K562 (cell line): ENCODE results near the gene ELF2. TPM values are rescaled to one million over a fixed set of nuclear protein-coding genes. Genes with fewer than 3 reads are reported as not detected.

Source experiments
- ATAC-seq: fragments of 200-7000 bp; cut with Tn5 transposase; 3 replicates; pipeline ENCODE4 v1.9.1; 2020; ENCODE audit warnings: moderate library complexity
- BruUV-seq: library from RNA; stranded (reverse); fragments of 400-500 nt; replicated peaks from 2 replicates; lab custom pipeline; 2021; lab: Mats Ljungman, UMichigan
- CTCF ChIA-PET: fragments of 300-600 bp; formaldehyde crosslinking; extraction: SDS; loops from one replicate; lab custom pipeline; 2021; ENCODE audit warnings: low intra/inter-chr PET ratio; lab: Yijun Ruan, JAX
- POLR2A ChIA-PET: fragments of 300-600, 350-650 bp; sonication (Branson Sonifier 250); formaldehyde crosslinking; extraction: SDS; loops from one replicate; lab custom pipeline; 2021; ENCODE audit warnings: antibody characterized with exemption, inconsistent platforms; lab: Yijun Ruan, JAX
- DNase-seq, 4 experiments: peaks; one replicate each; pipeline versions ENCODE4 v3.0.0 to v3.0.0-alpha.2; 2011 to 2018; ENCODE audit warnings: low spot score in 3 of 4, mixed read lengths in 3 of 4; ENCODE audit errors: extremely low read depth in 1 of 4
- FAIRE-seq: peaks from 2 replicates; lab custom pipeline; 2011; peaks lifted over from hg19 to GRCh38; lab: Jason Lieb, UNC
- H2AFZ ChIP-seq: 2 replicates; pipeline ENCODE4 v1.6.0; 2011; ENCODE audit warnings: low read depth, low read length, control low read depth, inconsistent platforms
- H3K27ac ChIP-seq: fragments of 200-600 bp; 3 replicates; pipeline ENCODE4 v1.8.0; 2011; ENCODE audit warnings: low read depth, mild to moderate bottlenecking, control low read depth, inconsistent platforms, low read length, moderate library complexity, mixed read lengths; ENCODE audit errors: extremely low read depth
- H3K27me3 ChIP-seq, 2 experiments: fragments of 300-600 bp in 1 of 2; 2 replicates in 1 of 2; 3 replicates in 1 of 2; pipeline versions ENCODE4 v1.6.0 to v1.8.0; 2011; ENCODE audit warnings: inconsistent platforms in 2 of 2, low read length in 2 of 2, mild to moderate bottlenecking in 1 of 2, mixed read lengths in 1 of 2, moderate library complexity in 1 of 2; ENCODE audit not compliant: control insufficient read depth in 2 of 2, insufficient read depth in 2 of 2
- H3K36me3 ChIP-seq: fragments of 300-600 bp; 3 replicates; pipeline ENCODE4 v1.8.0; 2011; ENCODE audit warnings: mild to moderate bottlenecking, low read length, inconsistent platforms; ENCODE audit not compliant: control insufficient read depth, insufficient read depth
- H3K4me1 ChIP-seq, 2 experiments: fragments of 200-600 bp in 1 of 2; replicated peaks in 1 of 2; 2 replicates in 1 of 2; 3 replicates in 1 of 2; pipeline versions ENCODE4 v1.5.1 to v1.8.0; 2011; ENCODE audit warnings: inconsistent platforms in 2 of 2, low read length in 2 of 2, mild to moderate bottlenecking in 1 of 2, mixed read lengths in 1 of 2, moderate library complexity in 1 of 2; ENCODE audit not compliant: control insufficient read depth in 2 of 2, insufficient read depth in 2 of 2
- H3K4me2 ChIP-seq: 2 replicates; pipeline ENCODE4 v1.6.1; 2011; ENCODE audit warnings: low read length, control low read depth, inconsistent platforms, mixed read lengths; ENCODE audit not compliant: insufficient read depth
- H3K4me3 ChIP-seq: fragments of 200-600 bp; sonication (generic), shearing (Covaris generic); 2 replicates; pipeline ENCODE4 v1.5.1; 2016; ENCODE audit warnings: control low read depth, inconsistent platforms
- H3K79me2 ChIP-seq: fragments of 200-600 bp; 3 replicates; pipeline ENCODE4 v1.8.0; 2011; ENCODE audit warnings: low read length, inconsistent platforms; ENCODE audit not compliant: control insufficient read depth, insufficient read depth
- H3K9ac ChIP-seq, 2 experiments: 2 replicates each; pipeline versions ENCODE4 v1.6.0 to v1.6.1; 2011; ENCODE audit warnings: low read depth in 2 of 2, low read length in 2 of 2, control low read depth in 1 of 2, inconsistent platforms in 1 of 2, mild to moderate bottlenecking in 1 of 2, mixed read lengths in 1 of 2; ENCODE audit not compliant: insufficient read depth in 1 of 2
- H3K9me1 ChIP-seq: one replicate; pipeline ENCODE4 v1.6.0; 2011; ENCODE audit warnings: inconsistent platforms, mild to moderate bottlenecking, low read length, moderate library complexity; ENCODE audit not compliant: control insufficient read depth, insufficient read depth
- H3K9me3 ChIP-seq: replicated peaks from 2 replicates; pipeline ENCODE4 v1.5.1; 2011; ENCODE audit warnings: low read depth, low read length, inconsistent platforms; ENCODE audit not compliant: control insufficient read depth, insufficient read depth
- H4K20me1 ChIP-seq: replicated peaks from 2 replicates; pipeline ENCODE4 v1.6.1; 2011; ENCODE audit warnings: low read length, inconsistent platforms, mixed read lengths; ENCODE audit not compliant: control insufficient read depth, insufficient read depth
- CREBBP ChIP-seq: IDR thresholded peaks from one replicate; pipeline ENCODE4 v1.6.1; 2012; ENCODE audit warnings: low read depth, mild to moderate bottlenecking, control low read depth, inconsistent platforms, low read length
- FUS ChIP-seq: fragments of 200-400 bp; formaldehyde crosslinking; optimal IDR thresholded peaks from 2 replicates; pipeline ENCODE3; 2017; ENCODE audit warnings: low read depth, low read length
- JUND ChIP-seq, 2 experiments: IDR thresholded peaks; 2 replicates in 1 of 2; 3 replicates in 1 of 2; pipeline ENCODE4 v1.6.1; 2011; ENCODE audit warnings: borderline replicate concordance in 2 of 2, low read depth in 2 of 2, low read length in 2 of 2, improper control_type of control experiment in 1 of 2, missing biosample characterization in 1 of 2, missing genetic modification characterization in 1 of 2, missing genetic modification reagents in 1 of 2
- KLF13 ChIP-seq: fragments of 450-650 bp; IDR thresholded peaks from 2 replicates; pipeline ENCODE4 v1.6.1; 2016; ENCODE audit warnings: missing genetic modification characterization, low read depth, mild to moderate bottlenecking, missing compliant biosample characterization, moderate library complexity, borderline replicate concordance
- MEIS2 ChIP-seq: fragments of 450-650 bp; IDR thresholded peaks from 2 replicates; pipeline ENCODE4 v1.6.1; 2014; ENCODE audit warnings: mild to moderate bottlenecking; ENCODE audit not compliant: partially characterized antibody
- MIER1 ChIP-seq: fragments of 450-650 bp; IDR thresholded peaks from 2 replicates; pipeline ENCODE4 v1.6.1; 2016; ENCODE audit warnings: antibody characterized with exemption, mild to moderate bottlenecking, low read depth
- PHF21A ChIP-seq: fragments of 450-650 bp; IDR thresholded peaks from 2 replicates; pipeline ENCODE4 v1.6.1; 2017; ENCODE audit warnings: low read depth, borderline replicate concordance
- ZNF316 ChIP-seq: fragments of 450-650 bp; IDR thresholded peaks from 2 replicates; pipeline ENCODE4 v1.6.1; 2016
- ZNF41 ChIP-seq: fragments of 250-450 bp; sonication (Bioruptor Pico); conservative IDR thresholded peaks from 2 replicates; pipeline ENCODE4 v1.4.0; 2020; ENCODE audit warnings: mild to moderate bottlenecking
- ZNF740 ChIP-seq, 3 experiments: fragments of 200-800 bp in 1 of 3; sonication (Bioruptor generic) in 1 of 3; sonication (generic) in 1 of 3; formaldehyde crosslinking in 1 of 3; IDR thresholded peaks; 2 replicates each; pipeline versions ENCODE4 v1.6.1 to v1.8.0; 2016 to 2022; ENCODE audit warnings: mild to moderate bottlenecking in 2 of 3, missing compliant biosample characterization in 2 of 3, missing genetic modification characterization in 2 of 3, missing genetic modification reagents in 1 of 3
- WGBS: fragments of 100-300 bp; shearing (Covaris generic); methylation state at CpG from one replicate; pipeline ENCODE4 v1.1.6; 2016; ENCODE audit warnings: low coverage, mixed read lengths; ENCODE audit not compliant: insufficient coverage; ENCODE audit errors: missing lambda C conversion rate; 5-methylcytosine and 5-hydroxymethylcytosine counted together
- in situ Hi-C: fragments of 300-500 bp; cut with MboI; formaldehyde crosslinking; loops from 4 replicates; pipeline ENCODE4 v1.15.0; 2018; ENCODE audit warnings: inconsistent platforms, mixed read lengths
- intact Hi-C: fragments of 100-400 bp; cut with micrococcal nuclease; formaldehyde crosslinking; loops from 2 replicates; pipeline ENCODE4 v1.14.2; 2022
- polyA plus RNA-seq, 8 experiments: library from polyadenylated mRNA; depleted of rRNA in 4 of 8; stranded (reverse) in 5 of 8; unstranded in 3 of 8; fragments of >200 nt; fragmentation: Nextera tagmentation in 2 of 8; fragmentation: Illumina TruSeq in 1 of 8; extraction: Ambion mirVana in 2 of 8; extraction: Trizol in 1 of 8; gene quantifications; 2 replicates each; pipeline versions ENCODE4 v1.2.1 to v1.2.3, GENCODE V29; 2011 to 2014; ENCODE audit warnings: inconsistent platforms in 1 of 8, missing spikeins in 1 of 8
- total RNA-seq, 7 experiments: library from RNA; depleted of rRNA in 6 of 7; stranded (reverse); fragments of >200 nt in 6 of 7; fragmentation: Illumina TruSeq in 2 of 7; extraction: Trizol in 2 of 7; gene quantifications; 2 replicates each; pipeline versions ENCODE4 v1.2.1 to v1.2.3, GENCODE V29; 2011 to 2021; ENCODE audit warnings: low replicate concordance in 1 of 7
- TF ChIP-seq, protein P1 (sequence below), 2 experiments: fragments of 450-650 bp; conservative IDR thresholded peaks; 2 replicates each; pipeline ENCODE4 v1.6.1; 2017; ENCODE audit warnings: mild to moderate bottlenecking in 2 of 2, moderate library complexity in 2 of 2
- TF ChIP-seq, protein P2 (sequence below): fragments of 250-450 bp; sonication (Bioruptor Pico); IDR thresholded peaks from 2 replicates; pipeline ENCODE4 v1.5.0; 2020; ENCODE audit warnings: mild to moderate bottlenecking
- TF ChIP-seq, protein P3 (sequence below): fragments of 250-450 bp; sonication (Bioruptor Pico); IDR thresholded peaks from 2 replicates; pipeline ENCODE4 v1.4.0; 2020; ENCODE audit warnings: mild to moderate bottlenecking, moderate library complexity, borderline replicate concordance
- TF ChIP-seq, protein P4 (sequence below): fragments of 250-450 bp; sonication (Bioruptor Pico); IDR thresholded peaks from 2 replicates; pipeline ENCODE4 v1.8.0; 2022; ENCODE audit warnings: moderate library complexity, mild to moderate bottlenecking, inconsistent platforms

Gene ELF2
- total and polyA plus RNA-seq, 9 of the 15 experiments (the other 6 are each of a cell fraction or from before 2014, with no cell fraction given), result 9.4 to 58.7 (median 41.6) TPM

DNA sequence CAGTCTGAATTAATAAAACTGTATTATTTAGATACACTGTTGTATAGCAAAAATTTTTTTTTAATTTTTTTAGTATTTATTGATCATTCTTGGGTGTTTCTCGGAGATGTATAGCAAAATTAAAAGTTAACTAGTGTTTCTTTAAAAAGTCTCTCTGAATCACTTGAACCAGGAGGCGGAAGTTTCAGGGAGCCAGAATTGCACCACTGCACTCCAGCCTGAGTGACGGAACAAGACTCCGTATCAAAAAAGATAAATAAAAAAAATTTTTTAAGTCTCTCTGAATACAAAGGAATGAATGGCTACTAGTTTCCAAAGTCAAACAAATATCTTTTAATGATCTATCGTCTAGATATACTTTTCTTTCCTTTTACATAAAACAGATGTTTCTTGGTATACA lies 64.4 kb downstream of the ELF2 start:
- no peak overlapping the region for H3K9ac ChIP-seq
- intact Hi-C loops (no loop called here), in situ Hi-C loops (no loop called here)
- no peaks in the 10 kb centered on the region for H4K20me1 ChIP-seq
- FAIRE-seq, result no peak
- no peak overlapping the region for H3K27ac ChIP-seq
- 89% methylated on average over 5 of the region's 5 CpGs for WGBS
- POLR2A ChIA-PET, result no interaction called here
- H3K4me3 ChIP-seq, result no peak overlapping the region
- no peaks in the 10 kb centered on the region for H3K4me1 ChIP-seq
- H3K36me3 ChIP-seq, result peaks cover 20% of the 10 kb centered on the region; the same call in 2 of the 3 replicates
- CTCF ChIA-PET, result no interaction called here
- BruUV-seq, result no TSS peak
- H2AFZ ChIP-seq, result no peak overlapping the region
- H3K9me1 ChIP-seq, result no peaks in the 10 kb centered on the region
- no peak for DNase-seq
- H3K4me2 ChIP-seq, result no peak overlapping the region
- no peaks in the 10 kb centered on the region; the same call in 1 of the 2 replicates for H3K9me3 ChIP-seq
- H3K79me2 ChIP-seq, result no peaks in the 10 kb centered on the region
- no peak for ATAC-seq
- H3K27me3 ChIP-seq, result no peaks in the 10 kb centered on the region
- TF ChIP-seq ZNF316 (no peak), FUS (no peak), ZNF41 (CRISPR knock-in tag) (no peak), KLF13 (tag) (no peak), JUND (IDR thresholded peaks at IDR 0.05; ENCODE audit: borderline replicate concordance, low read depth, low read length) (no peak), JUND (tag; IDR thresholded peaks at IDR 0.05; ENCODE audit: borderline replicate concordance, low read depth, low read length) (no peak), ZNF740 (CRISPR knock-in tag; IDR thresholded peaks at IDR 0.05) (no peak), ZNF740 (tag; IDR thresholded peaks at IDR 0.05) (no peak), MIER1 (no peak), CREBBP (no peak), MEIS2 (no peak), PHF21A (no peak)
- TF ChIP-seq, protein P1, sequence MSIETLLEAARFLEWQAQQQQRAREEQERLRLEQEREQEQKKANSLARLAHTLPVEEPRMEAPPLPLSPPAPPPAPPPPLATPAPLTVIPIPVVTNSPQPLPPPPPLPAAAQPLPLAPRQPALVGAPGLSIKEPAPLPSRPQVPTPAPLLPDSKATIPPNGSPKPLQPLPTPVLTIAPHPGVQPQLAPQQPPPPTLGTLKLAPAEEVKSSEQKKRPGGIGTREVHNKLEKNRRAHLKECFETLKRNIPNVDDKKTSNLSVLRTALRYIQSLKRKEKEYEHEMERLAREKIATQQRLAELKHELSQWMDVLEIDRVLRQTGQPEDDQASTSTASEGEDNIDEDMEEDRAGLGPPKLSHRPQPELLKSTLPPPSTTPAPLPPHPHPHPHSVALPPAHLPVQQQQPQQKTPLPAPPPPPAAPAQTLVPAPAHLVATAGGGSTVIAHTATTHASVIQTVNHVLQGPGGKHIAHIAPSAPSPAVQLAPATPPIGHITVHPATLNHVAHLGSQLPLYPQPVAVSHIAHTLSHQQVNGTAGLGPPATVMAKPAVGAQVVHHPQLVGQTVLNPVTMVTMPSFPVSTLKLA (conservative IDR thresholded peaks at IDR 0.05), result no peak
- TF ChIP-seq, protein P2, sequence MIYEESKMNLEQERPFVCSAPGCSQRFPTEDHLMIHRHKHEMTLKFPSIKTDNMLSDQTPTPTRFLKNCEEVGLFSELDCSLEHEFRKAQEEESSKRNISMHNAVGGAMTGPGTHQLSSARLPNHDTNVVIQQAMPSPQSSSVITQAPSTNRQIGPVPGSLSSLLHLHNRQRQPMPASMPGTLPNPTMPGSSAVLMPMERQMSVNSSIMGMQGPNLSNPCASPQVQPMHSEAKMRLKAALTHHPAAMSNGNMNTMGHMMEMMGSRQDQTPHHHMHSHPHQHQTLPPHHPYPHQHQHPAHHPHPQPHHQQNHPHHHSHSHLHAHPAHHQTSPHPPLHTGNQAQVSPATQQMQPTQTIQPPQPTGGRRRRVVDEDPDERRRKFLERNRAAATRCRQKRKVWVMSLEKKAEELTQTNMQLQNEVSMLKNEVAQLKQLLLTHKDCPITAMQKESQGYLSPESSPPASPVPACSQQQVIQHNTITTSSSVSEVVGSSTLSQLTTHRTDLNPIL (CRISPR knock-in tag), result no peak
- TF ChIP-seq, protein P3, sequence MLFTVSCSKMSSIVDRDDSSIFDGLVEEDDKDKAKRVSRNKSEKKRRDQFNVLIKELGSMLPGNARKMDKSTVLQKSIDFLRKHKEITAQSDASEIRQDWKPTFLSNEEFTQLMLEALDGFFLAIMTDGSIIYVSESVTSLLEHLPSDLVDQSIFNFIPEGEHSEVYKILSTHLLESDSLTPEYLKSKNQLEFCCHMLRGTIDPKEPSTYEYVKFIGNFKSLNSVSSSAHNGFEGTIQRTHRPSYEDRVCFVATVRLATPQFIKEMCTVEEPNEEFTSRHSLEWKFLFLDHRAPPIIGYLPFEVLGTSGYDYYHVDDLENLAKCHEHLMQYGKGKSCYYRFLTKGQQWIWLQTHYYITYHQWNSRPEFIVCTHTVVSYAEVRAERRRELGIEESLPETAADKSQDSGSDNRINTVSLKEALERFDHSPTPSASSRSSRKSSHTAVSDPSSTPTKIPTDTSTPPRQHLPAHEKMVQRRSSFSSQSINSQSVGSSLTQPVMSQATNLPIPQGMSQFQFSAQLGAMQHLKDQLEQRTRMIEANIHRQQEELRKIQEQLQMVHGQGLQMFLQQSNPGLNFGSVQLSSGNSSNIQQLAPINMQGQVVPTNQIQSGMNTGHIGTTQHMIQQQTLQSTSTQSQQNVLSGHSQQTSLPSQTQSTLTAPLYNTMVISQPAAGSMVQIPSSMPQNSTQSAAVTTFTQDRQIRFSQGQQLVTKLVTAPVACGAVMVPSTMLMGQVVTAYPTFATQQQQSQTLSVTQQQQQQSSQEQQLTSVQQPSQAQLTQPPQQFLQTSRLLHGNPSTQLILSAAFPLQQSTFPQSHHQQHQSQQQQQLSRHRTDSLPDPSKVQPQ (CRISPR knock-in tag), result no peak
- TF ChIP-seq, protein P4, sequence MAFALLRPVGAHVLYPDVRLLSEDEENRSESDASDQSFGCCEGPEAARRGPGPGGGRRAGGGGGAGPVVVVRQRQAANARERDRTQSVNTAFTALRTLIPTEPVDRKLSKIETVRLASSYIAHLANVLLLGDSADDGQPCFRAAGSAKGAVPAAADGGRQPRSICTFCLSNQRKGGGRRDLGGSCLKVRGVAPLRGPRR (CRISPR knock-in tag), result no peak
